GM12878 (cell line): ENCODE results near the gene ZNF839. TPM values are rescaled to one million over a fixed set of nuclear protein-coding genes. Genes with fewer than 3 reads are reported as not detected.

Experiments used
- BACH1 ChIP-seq: fragments of 450-650 bp; IDR thresholded peaks from 2 replicates; pipeline ENCODE4 v1.6.1; 2017; ENCODE audit warnings: mild to moderate bottlenecking, borderline replicate concordance
- CREB1 ChIP-seq: IDR thresholded peaks from 2 replicates; pipeline ENCODE4 v1.6.1; 2012; ENCODE audit warnings: low read depth, mild to moderate bottlenecking, inconsistent platforms
- CUX1 ChIP-seq: IDR thresholded peaks from 2 replicates; pipeline ENCODE4 v1.6.1; 2012; ENCODE audit warnings: improper control_type of control experiment, low read depth, low read length; ENCODE audit not compliant: insufficient replicate concordance
- FOS ChIP-seq: IDR thresholded peaks from 3 replicates; pipeline ENCODE4 v1.6.1; 2011; ENCODE audit warnings: borderline replicate concordance; ENCODE audit not compliant: insufficient read length; ENCODE audit errors: extremely low read depth
- HSF1 ChIP-seq: fragments of 150-350 bp; IDR thresholded peaks from 2 replicates; pipeline ENCODE4 v1.6.1; 2014; ENCODE audit warnings: mild to moderate bottlenecking, low read depth, low read length
- IKZF1 ChIP-seq: fragments of 450-650 bp; conservative IDR thresholded peaks from 2 replicates; pipeline ENCODE4 v1.6.1; 2017; ENCODE audit warnings: antibody characterized with exemption, mild to moderate bottlenecking
- IRF4 ChIP-seq: IDR thresholded peaks from 2 replicates; pipeline ENCODE4 v1.6.1; 2011; ENCODE audit warnings: low read depth, low read length
- MEF2A ChIP-seq: IDR thresholded peaks from 2 replicates; pipeline ENCODE4 v1.6.1; 2011; ENCODE audit warnings: low read depth, mild to moderate bottlenecking, low read length, moderate library complexity; ENCODE audit not compliant: insufficient read depth
- NFYA ChIP-seq: IDR thresholded peaks from 2 replicates; pipeline ENCODE4 v1.6.1; 2011; ENCODE audit warnings: low read depth, mild to moderate bottlenecking, low read length, improper control_type of control experiment, borderline replicate concordance
- NR2C1 ChIP-seq: fragments of 450-650 bp; IDR thresholded peaks from 2 replicates; pipeline ENCODE4 v1.6.1; 2017; ENCODE audit warnings: antibody characterized with exemption, mild to moderate bottlenecking, moderate library complexity
- PML ChIP-seq: IDR thresholded peaks from 2 replicates; pipeline ENCODE4 v1.6.1; 2012; ENCODE audit warnings: low read length, inconsistent platforms
- POLR2A ChIP-seq: IDR thresholded peaks from 2 replicates; pipeline ENCODE4 v1.6.1; 2011; ENCODE audit warnings: low read depth, mild to moderate bottlenecking, low read length
- SKIL ChIP-seq: fragments of 450-650 bp; IDR thresholded peaks from 2 replicates; pipeline ENCODE4 v1.6.1; 2017; ENCODE audit warnings: mild to moderate bottlenecking, low read depth, inconsistent platforms; ENCODE audit not compliant: poor library complexity, severe bottlenecking
- SMAD1 ChIP-seq: fragments of 450-650 bp; IDR thresholded peaks from 2 replicates; pipeline ENCODE4 v1.6.1; 2018; ENCODE audit warnings: mild to moderate bottlenecking, low read depth; ENCODE audit not compliant: partially characterized antibody
- SRF ChIP-seq, 2 experiments: IDR thresholded peaks; 2 replicates each; pipeline ENCODE4 v1.6.1; 2011; ENCODE audit warnings: low read depth in 2 of 2, low read length in 2 of 2, mild to moderate bottlenecking in 1 of 2, moderate library complexity in 1 of 2
- TBL1XR1 ChIP-seq: IDR thresholded peaks from 2 replicates; pipeline ENCODE4 v1.6.1; 2012; ENCODE audit warnings: low read depth, low read length, improper control_type of control experiment
- ZBTB33 ChIP-seq: fragments of 450-650 bp; IDR thresholded peaks from 2 replicates; pipeline ENCODE4 v1.6.1; 2017; ENCODE audit warnings: mild to moderate bottlenecking
- ZZZ3 ChIP-seq: IDR thresholded peaks from 2 replicates; pipeline ENCODE4 v1.6.1; 2011; ENCODE audit warnings: low read depth; ENCODE audit not compliant: control insufficient read depth, insufficient read length
- polyA plus RNA-seq, 11 experiments: library from polyadenylated mRNA; depleted of rRNA in 4 of 11; unstranded in 6 of 11; stranded (reverse) in 5 of 11; fragments of >200 nt; fragmentation: Nextera tagmentation in 4 of 11; fragmentation: Illumina TruSeq in 1 of 11; extraction: Ambion mirVana in 4 of 11; extraction: Trizol in 1 of 11; gene quantifications; 1 replicate in 1 of 11; 2 replicates in 10 of 11; pipeline versions ENCODE4 v1.2.1 to v1.2.3, GENCODE V29; 2011 to 2016; ENCODE audit warnings: inconsistent platforms in 2 of 11, missing spikeins in 2 of 11, low read depth in 1 of 11
- total RNA-seq, 4 experiments: library from RNA; depleted of rRNA in 3 of 4; stranded (reverse); fragments of >200 nt in 3 of 4; fragmentation: Illumina TruSeq in 1 of 4; extraction: Trizol in 1 of 4; gene quantifications; 2 replicates each; pipeline versions ENCODE4 v1.2.1 to v1.2.3, GENCODE V29; 2013 to 2021

ZNF839 gene
- total and polyA plus RNA-seq, 10 of the 15 experiments (the other 5 are each of a cell fraction or from before 2014, with no cell fraction given), result 1.4 to 14.4 (median 8.6) TPM

- no peak for TF ChIP-seq SKIL
- no peak for TF ChIP-seq FOS
- TF ChIP-seq CREB1, result peak; percentile 88
- 0 out of 2 replicates have a peak, but pooled peaks have one; percentile 51 for TF ChIP-seq PML
- no peak for TF ChIP-seq CUX1
- peak; percentile 67; the same call in 1 of the 2 replicates for TF ChIP-seq TBL1XR1
- no peak for TF ChIP-seq NFYA
- no peak for TF ChIP-seq IRF4
- peak; percentile 77 for TF ChIP-seq IKZF1
- TF ChIP-seq NR2C1, result no peak
- no peak for TF ChIP-seq HSF1
- TF ChIP-seq MEF2A, result 0 out of 2 replicates have a peak, but pooled peaks have one; percentile 58
- no peak for TF ChIP-seq ZBTB33
- TF ChIP-seq SMAD1, result peak; percentile 33
- no peak; a peak in 1 of 4 replicates for TF ChIP-seq SRF (IDR thresholded peaks at IDR 0.05; ENCODE audit: low read depth in 2 of 2, low read length in 2 of 2)
- TF ChIP-seq BACH1, result no peak; the same call in 1 of the 2 replicates
- TF ChIP-seq ZZZ3, result no peak
- TF ChIP-seq POLR2A, result peak; percentile 72; the same call in 1 of the 2 replicates
Observed at GRCh38 chr14:102362545-102363181, 43.1 kb downstream of the ZNF839 start, which contains the start of the genes CINP and TECPR2 (continued).
